NCI-H1092 treated with DMSO at 0.1 percent for 48 hours (cell line): ENCODE measurements around the gene FUT6.
A peak's percentile ranks its signal among the peaks of the same experiment; 100 is the strongest.

Experiments
- DNase-seq: peaks from one replicate; lab custom pipeline; 2025; lab: John Stamatoyannopoulos, UW

Gene FUT6

DNA sequence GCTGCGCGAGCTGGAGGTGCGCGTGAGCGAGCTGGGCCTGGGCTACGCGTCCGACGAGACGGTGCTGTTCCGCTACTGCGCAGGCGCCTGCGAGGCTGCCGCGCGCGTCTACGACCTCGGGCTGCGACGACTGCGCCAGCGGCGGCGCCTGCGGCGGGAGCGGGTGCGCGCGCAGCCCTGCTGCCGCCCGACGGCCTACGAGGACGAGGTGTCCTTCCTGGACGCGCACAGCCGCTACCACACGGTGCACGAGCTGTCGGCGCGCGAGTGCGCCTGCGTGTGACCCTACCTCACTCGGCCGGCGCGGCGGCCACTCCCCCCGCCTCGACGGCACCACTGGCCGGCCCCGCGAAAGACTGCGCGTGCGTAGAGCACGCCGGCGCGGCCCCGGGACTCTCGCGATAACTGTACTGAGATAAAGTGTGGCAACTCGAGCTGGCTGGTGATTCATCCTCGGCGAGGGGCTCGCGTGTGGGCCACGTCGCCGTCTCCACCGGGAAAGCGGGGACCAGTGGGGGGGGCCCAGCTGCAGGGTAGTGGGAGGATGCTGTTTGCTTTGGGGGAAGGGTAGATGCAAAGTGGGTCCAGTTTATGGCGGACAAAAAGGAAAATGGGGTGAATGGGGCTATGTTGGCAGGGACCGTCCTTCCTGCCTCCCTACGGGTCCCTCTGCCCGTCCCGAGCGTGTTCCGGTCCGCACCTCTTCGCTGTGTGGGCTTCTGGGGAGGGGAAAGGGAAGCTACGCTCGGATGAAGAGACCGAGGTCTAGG lies 11.4 kb downstream of the FUT6 start:
- peak; percentile 95 for DNase-seq

DNA sequence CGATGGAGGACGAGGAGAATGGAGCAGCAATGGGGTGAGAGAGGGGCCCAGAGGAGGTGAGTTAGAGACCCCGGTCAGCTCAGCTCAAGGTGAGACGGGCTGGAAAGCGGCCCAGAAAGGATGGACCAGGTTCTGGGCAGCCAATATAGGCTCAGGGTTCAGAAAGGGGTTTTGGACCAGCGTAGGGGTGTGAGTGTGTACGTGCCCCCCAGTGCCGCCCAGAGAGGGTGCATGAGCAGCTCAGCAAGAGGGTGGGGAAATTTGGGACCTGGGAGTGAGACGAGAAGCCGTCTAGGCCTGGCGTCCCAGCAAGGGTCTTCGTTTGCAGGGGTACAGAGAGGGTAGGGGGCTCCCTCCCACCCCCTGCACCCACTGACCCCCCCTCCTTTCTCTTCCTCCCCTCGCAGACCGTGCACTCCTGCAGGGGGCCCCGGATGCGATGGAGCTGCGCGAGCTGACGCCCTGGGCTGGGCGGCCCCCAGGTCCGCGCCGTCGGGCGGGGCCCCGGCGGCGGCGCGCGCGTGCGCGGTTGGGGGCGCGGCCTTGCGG lies 12.1 kb downstream of the FUT6 start:
- DNase-seq, result no peak

DNA sequence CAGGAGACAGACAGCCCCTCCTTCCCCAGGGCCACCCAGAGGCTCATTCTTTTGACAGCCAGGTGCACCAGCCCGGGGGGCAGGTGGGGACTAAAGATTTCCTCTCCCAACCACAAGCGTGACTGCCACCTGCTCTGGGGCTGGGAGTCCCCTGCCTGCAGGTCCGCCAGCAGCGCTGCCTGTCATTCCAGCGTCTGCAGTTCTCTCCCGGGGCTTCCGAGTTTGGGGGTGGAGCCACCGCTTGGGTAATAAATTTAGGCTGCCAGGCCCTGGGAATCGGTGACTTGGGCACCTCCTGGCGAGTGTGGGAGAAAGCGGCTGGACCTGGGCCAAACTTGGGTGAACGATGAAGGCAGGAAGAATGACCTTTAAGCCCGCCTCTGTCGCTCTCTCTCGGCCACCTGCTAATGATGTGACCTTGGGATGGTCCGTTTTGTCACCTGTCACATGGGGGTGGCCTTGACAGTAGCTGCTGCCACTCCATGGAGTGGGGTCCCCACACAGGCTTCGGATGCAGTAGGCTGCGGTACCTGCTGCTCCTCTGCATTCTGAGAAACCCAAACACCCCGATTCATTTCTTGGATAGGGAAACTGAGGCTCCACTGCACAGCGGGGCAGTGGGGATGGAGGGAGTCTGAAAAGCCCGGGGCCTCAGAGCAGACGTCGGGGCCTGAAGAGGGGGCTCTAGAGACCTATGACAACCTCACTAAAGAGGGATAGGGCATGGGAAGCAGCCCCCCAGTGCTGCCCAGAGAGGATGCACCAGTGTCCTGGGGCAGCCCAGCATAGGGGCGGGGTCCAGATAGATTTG lies 12.8 kb downstream of the FUT6 start:
- DNase-seq, result peak; percentile 79

DNA sequence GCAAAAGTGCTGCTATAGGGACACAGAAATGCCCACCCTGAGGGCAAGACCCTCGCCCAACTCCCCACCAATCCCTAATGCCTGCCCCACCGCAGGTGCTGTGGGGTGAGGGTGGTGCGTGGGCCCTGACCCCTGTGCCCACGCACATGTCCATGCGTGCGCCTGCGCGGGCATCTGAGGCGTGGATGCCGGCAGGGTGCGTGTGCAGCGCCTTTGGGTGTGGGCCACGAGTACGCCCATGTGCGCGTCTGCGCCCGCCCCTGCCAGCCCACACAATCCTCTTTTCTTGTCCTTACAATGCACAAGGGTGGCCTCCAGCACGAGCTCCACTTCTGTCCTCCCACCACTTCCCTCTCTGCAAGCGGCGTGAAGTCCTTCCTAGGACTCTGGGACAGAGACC lies 14.3 kb downstream of the FUT6 start:
- no peak for DNase-seq

DNA sequence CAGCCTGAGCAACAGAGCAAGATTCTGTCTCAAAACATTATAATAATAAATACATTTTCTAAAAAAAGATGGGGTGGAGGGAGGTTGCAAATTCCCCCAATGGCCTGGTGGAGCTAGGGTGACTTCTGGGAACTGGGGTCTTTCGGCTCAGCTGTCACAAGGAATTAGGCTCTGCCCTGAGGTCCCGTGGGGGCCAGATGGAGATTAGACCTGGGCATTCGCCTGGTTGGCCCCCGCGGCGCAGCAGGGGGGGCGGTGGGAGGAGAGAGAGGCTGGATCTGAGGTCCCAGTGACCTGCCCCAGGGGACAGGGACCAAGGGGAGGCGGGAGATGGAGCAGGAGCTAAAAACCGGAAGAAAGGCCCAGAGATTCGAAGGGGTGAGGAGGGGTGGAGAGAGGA lies 14.8 kb downstream of the FUT6 start:
- DNase-seq, result no peak

DNA sequence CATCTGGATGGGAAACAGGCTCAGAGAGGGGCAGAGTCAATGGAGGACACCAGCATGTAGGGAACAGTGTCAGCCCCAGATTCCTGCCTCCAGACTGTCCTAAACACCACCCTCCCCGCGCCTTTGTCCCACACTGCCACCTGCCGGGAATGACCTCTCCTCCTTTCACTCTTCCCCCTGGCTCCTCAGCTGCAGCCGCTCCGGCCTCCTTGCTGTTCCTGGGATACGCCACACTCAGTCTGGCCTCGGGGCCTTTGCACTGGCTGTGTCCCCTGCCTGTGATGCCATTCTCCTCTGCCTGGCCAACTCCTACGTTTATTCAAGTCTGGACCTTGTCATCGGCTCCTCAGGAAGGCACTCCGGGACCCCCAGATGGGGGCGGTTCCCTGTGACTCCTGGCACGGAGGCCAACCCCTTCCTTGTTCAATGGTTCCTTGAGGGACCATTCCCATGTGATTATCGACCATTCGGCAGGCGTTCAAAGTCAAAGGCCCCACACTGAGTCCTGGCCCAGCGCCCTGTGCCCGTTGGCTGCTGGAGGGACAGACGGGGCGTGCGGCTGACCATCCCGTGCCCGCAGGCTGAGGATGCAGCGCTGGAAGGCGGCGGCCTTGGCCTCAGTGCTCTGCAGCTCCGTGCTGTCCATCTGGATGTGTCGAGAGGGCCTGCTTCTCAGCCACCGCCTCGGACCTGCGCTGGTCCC lies 15.8 kb downstream of the FUT6 start:
- DNase-seq, result no peak

DNA sequence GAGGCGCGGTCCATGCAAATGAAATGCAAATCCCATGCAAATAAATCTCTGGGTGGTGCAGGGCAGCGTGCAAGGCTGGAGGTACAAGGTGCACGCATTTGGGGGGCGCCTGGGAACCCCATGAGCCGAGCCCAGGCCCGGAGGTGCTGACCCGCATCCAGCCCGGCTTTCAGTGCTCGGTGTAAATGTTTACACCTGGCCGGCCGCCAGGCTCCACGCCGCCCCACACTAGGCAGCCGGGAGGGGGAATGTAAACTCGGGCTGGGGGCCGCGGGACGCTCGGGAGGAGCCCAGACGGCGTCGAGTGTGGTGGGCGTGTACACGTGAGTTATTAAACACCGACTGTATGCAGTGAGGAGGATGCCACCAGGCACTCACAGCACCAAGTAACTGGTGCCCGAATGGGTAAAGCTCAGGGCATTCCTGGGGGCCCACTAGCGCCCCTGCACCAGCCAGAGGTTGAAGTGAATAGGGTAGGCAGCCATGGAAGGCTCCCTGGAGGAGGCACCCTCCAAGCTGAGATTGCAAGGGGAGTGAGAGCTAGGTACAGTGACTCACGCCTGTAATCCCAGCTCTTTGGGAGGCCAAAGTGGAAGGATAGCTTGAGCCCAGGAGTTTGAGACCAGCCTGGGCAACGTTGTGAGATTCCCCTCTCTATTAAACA lies 17.2 kb downstream of the FUT6 start:
- no peak for DNase-seq

DNA sequence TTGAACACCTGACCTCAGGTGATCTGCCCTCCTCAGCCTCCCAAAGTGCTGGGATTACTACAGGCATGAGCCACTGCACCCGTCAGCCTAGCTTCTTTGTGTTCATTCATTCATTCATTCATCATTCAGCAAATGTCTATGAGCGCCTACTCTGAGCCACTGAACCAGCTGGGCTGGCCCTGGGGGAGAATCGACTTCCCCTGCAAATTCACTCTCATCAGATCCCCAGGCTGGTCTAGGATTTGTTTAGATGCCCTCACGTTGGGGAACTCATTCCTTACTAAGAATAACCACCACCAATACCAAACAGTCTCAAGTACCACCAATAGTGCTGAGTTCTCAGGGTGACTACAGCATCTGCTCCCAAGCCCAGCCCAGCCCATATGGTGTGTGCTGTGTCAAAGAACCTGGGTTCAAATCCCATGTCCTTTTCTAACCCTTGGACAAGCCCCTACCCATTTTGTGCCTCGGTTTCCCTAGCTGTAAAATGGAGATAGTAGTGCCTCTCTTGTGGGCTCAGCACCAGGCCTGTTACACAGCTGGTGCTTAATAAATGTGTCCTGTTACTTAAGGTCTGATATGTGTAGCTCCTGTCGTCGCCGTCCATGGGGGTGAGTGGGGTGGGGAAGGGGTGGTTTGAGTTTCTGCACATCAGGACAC lies 17.9 kb downstream of the FUT6 start:
- no peak for DNase-seq

DNA sequence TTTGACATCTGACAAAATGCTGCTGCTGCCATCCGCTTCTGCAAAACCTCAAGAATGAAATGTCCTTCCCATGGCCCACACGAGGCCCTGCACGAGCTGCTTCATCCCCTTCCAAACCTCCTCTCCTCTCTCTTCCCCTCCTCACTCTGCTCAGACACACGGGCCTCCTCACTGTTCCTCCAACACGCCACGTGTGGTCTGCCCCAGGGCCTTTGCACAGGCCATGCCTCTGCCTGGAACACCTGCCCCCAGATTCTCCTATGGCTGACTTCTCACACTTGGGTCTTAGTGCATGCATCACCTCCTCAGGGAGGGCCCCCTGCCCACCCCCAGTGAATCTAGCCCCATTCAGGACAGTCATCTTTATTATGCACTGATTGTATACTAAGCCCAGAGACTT lies 18.7 kb downstream of the FUT6 start:
- DNase-seq, result no peak

DNA sequence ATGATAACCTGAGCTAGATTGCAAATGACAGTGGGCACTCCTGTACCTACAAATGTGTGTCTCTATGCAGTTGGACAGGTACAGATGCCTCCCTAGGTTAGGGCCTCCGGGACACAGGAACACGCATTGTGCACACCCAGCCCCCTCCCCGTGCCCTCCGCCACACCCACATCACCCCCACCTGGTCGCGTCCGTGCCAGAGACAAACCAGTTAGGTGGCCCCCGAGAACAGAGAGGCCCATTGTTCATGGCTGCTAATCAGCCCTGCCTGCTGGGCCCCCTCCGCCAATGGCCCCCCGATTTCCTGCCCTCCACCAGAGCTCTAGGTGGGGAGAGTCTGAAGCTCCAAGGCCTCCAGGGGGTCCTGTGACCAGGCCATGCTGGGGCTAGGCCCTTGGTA lies 20.9 kb downstream of the FUT6 start:
- DNase-seq, result no peak

DNA sequence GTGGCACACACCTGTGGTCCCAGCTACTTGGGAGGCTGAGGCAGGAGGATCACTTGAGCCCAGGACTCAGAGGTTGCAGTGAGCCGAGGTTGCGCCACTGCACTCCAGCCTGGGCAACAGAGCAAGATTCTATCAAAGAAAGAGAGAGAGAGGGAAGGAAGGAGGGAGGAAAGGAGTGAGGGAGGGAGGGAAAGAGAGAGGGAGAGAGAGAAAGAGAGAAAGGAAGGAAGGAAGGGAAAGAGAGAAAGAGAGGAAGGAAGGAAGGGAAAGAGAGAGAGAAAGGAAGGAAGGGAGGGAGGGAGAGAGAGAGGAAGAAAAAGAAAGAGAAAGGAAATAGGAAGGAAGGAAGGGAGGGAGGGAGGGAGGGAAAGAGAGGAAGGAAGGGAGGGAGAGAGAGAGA lies 22.3 kb downstream of the FUT6 start:
- no peak for DNase-seq

DNA sequence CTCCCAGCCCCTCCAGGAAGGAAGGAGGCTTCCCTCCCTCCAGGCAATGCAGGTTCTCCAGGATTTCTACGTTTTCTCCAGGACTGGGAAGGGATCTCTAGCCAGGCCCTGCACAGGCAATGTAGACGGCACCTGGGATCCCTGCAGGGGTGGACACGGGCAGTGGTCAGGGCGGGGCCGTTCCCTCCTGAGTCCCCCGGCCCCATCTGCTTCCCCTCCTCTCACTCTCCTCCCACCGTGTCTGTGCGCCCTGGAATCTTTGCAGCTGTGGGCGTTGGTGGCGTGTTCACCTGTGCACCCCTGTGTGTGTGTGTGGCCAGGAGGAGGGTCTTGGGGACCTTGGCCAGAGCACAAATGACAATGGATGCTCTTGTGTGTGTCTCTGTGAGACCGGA lies 24.7 kb downstream of the FUT6 start:
- DNase-seq, result no peak

DNA sequence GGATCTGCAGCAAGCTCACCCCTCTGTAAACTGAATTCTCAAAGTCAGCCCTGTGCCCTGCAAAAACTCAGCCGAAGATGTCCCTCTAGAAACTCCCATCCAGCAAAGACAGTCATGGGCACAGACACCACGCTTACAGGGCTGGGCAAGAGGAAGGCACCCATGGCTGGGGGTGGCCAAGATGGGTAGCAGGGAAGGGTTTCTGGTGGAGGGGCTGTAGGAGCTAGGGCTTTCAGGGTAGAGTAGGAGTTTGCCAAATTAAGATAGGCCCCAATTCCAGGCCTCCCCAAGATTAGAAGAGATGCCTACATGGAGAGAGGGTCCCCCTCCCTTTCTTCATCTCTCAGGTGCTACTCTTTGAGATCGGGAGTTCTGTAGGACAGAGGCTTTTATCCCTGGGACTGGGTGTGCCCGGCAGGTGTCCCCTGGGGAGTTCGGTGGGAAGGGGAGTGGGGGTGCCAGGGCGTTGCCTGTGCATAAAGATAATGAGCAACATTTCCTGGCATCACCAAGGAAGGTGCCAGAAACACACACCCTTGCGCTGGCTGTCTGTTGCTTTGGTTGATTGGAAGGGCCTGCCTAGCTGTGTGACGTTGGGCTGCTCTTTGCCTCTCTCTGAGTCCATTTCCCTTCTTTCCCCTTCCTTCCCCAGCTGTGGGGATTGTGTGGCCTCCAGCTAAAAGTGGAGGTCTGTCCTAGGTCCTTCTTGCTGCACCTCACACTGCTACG lies 25.2 kb downstream of the FUT6 start:
- DNase-seq, result no peak

DNA sequence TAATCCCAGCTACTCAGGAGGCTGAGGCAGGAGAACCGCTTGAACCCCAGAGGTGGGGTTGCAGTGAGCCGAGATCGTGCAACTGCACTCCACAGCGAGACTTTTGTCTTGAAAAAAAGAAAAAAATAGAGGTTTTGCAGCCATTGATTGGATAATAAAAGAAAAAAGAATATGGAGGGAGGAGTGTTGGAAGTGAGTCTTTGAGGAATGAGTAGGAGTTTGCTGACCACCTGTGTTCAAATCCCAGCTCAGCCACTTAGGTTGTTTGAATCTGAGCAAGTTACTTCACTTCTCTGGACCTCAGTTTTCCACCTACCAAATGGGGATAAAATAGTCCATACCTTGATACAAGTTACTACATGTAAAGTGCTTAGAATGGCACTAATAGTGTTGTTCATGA lies 28.4 kb downstream of the FUT6 start:
- no peak for DNase-seq

DNA sequence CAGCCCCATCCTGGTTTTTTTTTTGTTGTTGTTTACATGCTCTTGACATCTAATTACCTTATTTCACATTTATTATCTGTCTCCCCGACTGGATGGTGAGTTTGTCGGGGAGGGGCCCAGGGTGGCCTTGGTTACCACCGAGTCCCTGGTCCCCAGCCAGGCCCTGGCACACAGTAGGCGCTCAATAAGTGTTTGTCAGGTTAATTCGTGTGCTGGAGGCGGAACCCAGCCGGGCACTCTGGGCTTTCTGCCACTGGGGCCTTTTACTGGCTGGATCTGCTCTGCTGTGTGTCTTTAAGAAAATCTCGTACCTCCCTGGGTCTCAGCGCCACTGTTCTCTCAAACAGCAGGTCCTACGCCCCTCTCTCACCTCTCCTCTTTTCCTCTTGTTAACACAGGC lies 30.0 kb downstream of the FUT6 start:
- no peak for DNase-seq

DNA sequence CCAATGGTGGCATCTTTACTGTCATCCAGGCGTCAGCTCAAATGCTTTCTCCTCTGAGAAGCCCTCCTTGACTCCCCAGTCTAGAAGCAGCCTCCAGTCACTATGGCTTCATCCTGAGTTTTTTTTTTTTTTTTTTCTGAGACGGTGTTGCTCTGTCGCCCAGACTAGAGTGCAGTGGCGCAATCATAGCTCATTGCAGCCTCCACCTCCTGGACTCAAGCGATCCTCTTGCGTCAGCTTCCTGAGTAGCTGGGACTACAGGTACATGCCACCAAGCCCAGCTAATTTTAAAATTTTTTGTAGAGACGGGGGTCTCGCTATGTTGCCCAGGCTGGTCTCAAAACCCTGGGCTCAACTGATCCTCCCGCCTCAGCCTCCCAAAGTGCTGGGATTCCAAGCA lies 30.4 kb downstream of the FUT6 start:
- no peak for DNase-seq

DNA sequence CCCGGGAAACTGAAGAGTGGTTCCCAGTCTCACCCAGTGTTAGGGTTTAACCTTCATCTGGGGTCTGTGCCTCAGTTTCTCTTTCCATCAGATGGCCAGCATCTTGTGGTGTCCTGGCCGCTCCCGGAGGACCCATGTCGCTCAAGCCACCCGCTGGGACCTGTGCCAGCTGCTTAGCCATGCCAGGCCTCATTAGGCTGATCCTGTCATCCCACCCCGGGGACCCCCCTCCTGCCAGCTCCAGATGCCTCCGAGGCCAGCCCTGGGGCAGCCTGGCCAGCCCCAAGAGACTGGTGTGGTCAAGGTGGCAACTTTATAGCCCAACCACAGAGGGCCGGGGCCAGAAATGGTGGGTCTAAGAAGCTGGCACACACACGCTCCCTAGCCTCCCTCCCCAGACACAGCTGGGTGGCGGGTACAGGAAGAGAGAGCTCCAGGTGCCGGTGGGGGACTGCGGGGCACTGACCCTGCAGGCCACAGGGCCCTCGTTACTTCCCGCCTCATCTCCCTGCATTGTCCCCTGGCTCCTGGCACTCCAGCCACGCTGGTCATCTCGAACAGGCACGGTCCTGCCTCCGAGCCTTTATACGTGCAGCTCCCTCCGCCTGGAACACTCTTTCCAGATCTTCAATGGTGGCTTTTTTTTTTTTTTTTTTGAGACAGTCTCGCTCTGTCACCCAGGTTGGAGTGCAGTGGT lies 31.2 kb downstream of the FUT6 start:
- no peak for DNase-seq

DNA sequence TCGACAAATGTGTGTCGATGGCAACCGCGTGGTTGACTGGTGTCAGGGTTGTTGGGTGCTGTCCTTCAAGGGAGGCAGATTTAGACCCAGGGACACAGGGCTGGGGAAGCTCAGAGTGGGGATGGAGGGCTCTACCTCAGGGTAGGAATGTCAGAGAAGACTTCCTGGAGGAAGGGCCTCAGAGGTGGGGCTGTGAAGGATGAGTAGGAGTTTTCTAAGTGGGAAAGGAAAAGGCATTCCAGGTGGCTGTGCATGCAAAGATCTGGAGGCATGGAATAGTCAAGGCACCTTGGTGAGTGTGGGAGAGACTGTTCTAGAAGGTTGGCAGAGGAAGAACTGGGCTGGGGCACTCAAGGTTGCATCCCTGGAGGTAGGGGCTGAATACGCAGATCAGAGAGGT lies 32.6 kb downstream of the FUT6 start:
- DNase-seq, result no peak

DNA sequence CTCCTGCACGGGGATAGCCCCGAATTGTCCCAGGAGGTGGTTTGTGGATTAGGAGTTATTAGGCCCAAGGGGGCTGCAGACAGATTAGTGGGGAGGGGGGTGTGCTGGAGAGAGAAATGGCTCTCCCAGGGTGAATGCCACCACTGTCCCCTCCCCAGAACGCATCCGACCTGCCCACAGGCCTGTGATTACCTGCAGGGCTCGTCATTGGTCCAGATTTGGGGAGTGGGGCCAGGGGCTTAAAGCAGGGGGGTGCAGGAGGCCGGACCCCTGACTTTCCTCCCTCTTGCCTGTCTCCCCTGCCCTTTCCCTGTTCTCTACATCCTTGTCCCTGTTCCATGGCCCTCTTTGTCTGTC lies 33.4 kb downstream of the FUT6 start:
- DNase-seq, result no peak

DNA sequence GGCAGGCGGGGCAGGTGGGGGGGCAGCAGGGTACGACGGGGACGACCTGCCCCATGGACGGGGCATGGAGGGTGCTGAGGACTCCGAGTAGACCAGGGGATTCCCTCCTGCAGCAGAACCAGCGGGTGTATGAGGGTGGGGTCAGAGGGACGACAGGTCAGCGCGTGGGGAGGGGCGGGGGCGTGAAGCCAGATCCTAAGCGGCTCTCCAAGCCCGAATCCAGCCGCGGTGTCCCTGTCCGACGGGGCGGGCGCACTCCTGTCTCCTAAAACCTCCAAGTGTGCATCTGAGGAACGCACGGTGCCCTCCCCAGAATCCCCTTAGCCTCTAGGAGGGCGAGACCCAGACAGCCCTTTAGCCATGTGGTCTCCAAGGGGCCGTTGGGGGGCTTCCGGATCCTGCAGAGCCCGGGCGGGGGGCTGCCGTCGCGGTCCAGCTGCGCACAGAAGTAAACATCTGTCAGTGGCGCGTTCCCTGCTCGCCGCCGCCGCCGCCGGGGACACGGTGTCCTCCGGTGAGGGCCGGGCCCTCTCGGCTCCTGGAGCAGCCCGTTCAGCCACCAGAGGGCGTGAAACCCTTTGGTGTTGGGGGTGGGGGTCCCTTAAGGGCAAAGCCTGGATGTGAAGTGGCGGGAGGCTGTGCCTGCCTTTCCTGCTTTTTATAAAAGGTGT lies 33.9 kb downstream of the FUT6 start:
- peak; percentile 62 for DNase-seq
